Activated CD4-positive, CD25-positive, alpha-beta regulatory T cell (primary cell): ENCODE data around the gene RAB27A.
"Not testable (repeated sequence)": the region's sequence is repeated elsewhere in the genome, so short reads cannot be mapped to it uniquely, and the experiment has no call there.

Experiments used
- DNase-seq, 4 experiments: peaks; one replicate each; lab custom pipeline; 2025; lab: John Stamatoyannopoulos, UW

RAB27A gene

DNA sequence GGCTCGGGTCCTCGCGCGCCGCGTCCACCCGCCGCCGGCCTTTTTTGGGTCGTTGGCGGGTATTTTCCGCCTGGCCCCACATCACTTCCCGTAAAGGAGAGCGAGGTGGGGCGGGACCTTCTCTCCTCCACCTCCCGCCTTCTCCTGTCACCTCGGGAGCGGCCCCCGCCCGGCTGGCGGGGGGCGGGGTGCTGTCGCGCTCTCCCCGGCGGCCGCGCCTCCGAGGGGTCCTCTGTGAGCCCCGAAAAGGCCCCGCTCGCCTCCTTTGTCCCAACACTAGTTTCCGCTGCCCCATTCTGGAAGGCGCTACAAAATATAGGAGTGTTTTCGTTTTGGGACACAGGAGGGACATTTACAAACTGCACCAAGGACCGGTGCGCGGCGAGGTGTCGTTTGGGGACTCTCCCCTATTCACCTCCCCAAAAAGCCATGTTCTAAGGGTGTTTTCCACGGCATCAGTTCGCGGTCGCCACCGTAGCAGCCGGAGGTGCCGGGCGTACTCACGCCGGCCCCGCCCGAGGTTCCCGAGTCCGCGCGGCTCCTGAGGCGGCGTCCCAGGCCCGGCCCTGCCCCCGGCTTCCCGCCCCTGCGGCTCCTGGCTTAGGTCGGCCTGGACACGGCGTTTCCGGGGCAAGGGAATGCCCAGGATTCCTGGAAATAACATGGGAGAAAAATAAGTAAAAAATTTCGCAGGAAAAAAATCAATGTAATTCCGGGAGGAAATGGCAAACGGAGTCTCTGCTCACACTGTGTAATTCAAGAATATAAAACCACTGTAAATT is at the start of gene RAB27A:
TSS of gene RAB27A (minus strand) at position 68 of the 782 bp plus-strand sequence. CDS start 54,879 bp downstream, outside the sequence.
- peak; percentile 27 to 48 (median 47) for DNase-seq

DNA sequence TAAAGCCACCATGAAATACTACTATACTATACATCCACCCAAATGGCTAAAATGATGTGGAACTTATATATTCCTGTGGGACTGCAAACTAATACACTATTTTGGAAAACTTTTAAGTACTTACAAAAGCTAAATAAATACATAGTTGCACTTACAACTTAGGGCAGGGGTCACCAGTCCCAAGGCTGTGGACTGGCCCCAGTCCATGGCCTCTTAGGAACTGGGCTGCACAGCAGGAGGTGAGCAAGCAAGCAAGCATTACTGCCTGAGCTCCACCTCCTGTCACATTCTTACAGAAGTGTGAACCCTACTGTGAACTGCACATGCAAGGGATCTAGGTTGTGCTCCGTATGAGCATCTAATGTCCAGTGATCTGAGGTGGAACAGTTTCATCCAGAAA is 47.5 kb upstream of the RAB27A start:
- no peak for DNase-seq

DNA sequence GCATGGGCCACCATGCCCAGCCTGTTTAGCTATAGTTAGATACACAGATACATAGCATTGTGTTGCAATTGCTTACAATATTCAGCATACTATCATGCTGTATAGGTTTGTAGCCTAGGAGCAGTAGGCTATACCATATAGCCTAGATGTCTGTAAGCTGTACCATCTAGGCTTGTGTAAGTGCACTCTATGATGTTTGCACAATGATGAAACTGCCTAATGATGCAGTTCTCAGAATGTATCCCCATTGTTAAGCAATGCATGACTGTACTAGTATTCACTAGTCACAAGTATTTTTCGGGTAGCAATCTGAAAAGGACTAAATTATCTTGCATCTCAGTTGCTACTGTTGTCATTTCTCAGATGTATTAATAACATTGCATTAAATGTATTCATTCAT is 45.4 kb upstream of the RAB27A start:
- no peak for DNase-seq

DNA sequence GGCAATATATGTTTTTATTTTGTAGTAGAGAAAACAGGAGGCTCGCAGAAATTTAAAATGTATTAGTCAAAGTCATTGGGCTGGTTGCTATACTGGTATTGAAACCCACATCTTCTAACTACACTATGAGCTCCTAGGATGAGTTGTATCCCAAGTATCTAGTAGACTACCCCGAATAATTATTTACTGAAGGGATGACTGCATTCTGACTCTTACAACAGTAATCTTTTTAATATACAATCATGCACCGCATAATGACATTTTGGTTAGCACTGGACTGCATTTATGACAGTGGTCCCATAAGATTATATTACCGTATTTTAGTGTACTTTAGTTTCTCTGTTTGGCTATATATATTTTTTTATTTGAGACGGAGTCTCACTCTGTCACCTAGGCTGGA is 44.8 kb upstream of the RAB27A start:
- DNase-seq, result no peak

DNA sequence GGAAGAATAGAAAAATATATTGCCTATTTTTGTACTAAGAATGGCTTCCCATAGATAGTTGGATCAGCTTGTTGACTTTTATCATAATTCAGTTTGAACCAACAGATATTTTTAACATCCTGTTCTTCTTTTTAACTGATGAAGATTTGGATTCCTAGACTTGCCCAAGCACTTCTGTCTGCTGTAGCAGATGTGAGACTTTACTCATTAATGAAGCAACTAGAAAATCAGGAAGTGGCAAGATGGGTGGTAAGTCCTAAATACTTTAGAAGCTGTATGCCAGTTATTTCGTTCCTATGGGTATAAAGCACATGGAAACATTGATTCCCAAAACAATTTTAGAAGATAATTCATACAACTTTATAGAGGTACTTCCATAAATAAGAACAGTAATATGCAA is 37.8 kb upstream of the RAB27A start:
- DNase-seq, result no peak

DNA sequence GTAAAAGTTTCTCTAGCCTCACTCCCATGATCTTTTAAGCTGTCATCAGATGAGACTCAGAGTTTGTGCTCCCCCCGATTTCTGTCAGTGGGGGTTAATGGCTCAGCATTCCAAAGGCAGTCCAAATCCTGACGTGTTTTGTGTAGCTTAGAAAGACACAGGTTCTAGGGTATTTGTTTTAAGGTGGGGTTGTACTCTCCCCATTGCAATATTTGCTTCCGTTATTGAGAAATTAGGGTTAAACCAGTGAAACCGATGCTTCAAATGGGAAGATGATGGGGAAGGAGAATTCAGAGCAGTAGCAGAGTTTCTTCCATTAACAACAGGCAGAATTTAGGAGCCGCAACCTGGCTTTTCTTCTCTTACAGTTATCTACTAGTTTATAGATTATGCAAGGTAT is 32.9 kb upstream of the RAB27A start:
- DNase-seq, result no peak

DNA sequence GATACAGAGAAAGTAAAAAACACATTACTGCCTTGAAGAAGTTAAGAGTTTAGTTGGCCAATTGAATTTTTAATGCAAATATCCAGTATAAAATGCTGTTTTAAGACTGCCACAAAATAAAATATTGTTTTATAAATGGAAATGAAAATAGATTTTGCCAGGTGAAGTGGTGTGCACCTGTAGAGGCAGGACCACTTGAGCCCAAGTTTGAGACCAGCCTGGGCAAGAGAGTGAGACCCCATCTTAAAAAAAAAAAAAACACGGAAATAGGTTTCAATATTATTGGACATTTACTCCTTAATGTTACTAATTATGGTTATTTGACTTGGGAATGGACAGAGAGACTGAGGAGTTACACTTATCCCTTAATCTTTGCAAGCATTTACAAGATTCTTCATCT is 31.4 kb upstream of the RAB27A start:
- DNase-seq, result no peak

DNA sequence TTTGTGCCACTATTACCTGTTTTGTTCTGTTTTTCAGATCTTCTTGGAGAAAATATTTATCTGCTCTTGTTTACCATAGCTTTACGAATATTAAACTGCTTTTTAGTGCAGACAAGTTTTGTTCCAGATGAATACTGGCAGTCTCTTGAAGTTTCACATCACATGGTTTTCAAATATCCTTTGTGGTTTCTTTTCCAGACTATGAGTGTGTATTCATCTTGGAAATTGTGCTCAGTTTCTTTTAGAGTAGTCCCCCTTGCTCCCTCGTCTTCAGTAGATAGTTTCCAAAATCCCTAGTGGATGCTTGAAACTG is 30.6 kb upstream of the RAB27A start:
- no peak for DNase-seq

DNA sequence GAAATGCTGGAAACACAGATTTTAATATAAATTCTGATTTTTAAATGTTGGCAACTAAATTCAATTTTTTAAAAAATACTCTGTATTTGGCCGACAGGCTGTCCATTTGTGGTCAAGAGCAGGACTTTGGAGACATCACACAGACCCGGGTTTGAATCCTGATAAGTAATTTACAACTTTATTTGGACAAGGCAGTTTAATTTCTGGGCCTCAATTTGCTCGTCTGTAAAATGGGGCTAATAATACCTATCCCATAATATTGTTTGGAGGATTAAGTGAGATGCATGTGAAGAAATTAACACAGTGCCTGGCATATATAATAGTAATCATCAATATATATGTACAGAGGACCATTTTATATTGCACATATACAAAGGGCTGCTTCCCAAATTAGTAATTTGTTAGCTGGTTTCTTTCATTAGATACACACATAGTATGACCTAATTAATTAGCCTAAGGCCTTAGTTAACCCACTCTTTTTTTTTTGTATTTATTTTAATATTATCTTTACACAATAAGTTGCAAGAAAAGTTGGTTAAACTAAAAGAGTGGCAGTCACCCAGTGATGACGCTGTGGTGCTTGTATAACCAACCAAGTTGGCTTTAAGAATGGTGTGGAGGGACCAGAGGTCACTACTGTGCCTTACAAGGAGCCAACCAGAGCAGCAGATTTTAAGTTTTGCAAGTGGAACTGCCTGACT is 30.1 kb upstream of the RAB27A start:
- DNase-seq, result no peak

DNA sequence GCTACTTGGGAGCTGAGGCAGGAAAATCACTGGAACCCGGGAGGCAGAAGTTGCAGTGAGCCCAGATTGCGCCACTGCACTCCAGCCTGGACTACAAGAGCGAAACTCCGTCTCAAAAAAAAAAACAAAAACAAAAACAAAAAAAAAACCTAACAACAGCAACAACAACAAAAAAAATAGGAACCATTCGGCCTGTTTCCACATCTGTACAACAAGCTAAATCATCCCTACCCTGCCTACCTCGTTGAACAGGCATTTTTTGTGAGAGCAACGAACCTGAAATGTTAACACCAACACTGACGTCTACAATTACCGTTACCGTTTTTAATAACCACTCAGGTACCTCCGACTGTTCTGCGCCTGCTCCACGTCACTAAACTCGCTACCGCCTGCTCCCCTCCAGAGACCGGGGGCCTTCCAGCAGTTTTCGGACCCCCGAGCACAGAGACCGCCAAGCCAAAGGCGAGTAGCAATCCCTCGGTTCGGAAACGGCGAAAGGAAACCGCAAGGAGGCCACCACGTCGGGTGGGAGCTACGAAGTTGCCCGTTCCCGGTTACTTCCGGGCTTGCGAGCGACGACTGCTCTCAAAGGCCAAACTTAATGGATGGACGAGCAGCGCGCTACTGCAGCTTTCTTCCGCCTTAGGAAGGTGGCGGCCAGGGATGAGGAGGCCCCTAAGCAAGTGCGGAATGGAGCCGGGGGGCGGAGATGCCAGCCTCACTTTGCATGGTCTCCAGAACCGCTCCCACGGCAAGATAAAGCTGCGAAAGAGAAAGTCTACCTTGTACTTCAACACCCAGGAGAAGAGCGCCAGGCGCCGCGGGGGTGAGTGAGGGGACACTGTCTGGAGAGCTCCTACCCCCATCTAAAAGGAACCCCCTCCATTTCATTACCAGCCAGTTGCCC is 29.2 kb upstream of the RAB27A start, which contains the start of the genes PIGB and PIGBOS1:
TSS of gene PIGB (plus strand) at position 635 of the 907 bp plus-strand sequence. CDS start at position 664, 29 bp downstream.
TSS of gene PIGBOS1 (minus strand) at position 536 of the 907 bp plus-strand sequence. CDS start 1,331 bp downstream, outside the sequence.
- DNase-seq, result peak; percentile 54 to 65 (median 56)

DNA sequence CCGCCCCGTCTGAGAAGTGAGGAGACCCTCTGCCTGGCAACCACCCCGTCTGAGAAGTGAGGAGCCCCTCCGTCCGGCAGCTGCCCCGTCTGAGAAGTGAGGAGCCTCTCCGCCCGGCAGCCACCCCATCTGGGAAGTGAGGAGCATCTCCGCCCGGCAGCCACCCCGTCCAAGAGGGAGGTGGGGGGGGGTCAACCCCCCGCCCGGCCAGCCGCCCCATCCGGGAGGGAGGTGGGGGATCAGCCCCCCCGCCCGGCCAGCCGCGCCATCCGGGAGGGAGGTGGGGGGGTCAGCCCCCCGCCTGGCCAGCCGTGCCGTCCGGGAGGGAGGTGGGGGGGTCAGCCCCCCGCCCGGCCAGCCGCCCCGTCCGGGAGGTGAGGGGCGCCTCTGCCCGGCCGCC is 13.2 kb upstream of the RAB27A start:
- not testable (repeated sequence) for DNase-seq

DNA sequence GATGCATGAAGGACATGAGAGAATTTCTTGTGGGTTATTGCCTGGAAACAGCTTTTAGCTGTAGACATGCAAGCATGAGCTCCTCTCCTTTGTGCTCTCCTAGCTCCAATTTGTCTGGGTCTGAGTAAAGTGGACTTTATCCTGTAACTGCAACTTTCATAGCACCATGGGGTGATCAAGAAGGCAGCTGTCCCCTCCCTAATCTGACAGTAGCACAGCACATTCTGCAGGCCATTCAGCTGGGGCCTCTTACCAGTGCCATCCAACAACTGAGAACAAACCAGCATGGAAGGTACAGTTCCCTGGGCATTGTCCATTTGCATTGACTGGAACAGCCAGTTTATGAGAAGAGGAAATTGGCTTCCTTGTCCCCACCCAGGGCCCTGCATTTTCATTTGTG is 7.7 kb upstream of the RAB27A start:
- no peak for DNase-seq

DNA sequence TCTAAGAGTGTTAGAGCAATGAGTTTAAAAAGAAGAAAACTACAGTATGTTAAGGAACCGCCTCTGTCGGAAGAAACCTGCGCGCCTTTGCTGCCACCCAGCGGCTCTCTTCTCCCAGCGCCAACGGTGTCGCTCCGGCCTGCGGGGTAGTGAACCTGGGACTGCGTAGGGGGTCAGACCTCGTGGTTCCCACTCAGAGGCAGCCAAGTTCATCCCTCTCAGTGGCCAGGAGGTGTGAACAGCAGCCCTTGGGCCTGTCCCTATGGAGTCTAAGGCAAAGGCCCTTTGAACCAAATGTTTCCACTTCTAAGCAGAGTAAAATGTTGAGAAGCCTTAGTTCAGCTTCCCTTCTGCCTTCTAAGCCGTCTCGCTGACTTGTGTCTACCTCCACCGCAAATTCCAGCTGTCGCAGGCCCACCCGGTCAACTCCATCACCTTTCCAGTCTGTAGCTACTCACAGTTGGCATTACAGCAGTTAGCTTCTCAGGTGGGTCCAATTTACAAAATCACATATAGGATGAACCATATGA is 980 bp upstream of the RAB27A start:
- peak; percentile 62 to 74 (median 70) for DNase-seq

DNA sequence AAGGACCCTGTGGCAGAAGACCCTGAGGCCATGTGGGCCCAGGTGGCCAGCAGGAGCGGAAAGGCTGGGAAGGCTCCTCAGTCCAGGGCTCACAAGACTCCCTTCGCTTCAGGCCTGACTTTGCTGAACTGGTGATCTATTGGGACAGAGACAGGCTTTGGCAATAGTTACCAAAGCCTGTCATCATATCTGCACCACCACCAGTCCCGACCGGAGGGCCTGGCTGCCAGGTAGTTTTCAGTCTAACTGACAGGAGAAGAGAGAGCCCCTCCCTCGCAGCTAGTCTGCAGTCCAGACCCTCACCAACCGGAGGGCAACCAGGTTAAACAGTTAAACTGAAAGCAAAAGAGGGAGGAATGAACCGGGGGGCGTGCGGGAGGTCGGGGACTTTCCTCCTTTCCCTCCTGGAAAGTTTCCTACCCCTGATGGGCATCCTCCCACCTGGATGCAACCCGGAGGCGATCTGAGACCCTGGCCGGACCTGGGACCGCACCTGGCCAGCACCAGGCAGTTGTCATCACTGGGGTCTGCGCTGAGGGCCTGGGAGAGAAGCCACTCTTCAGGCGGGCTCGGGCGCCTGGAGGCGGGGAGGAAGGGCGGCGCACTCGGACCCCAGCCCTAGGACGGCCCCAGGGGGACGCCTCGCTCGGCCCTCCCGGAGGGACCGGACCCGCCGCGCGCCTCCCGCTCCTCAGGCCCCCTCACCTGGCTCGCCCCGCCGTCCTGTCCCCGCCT is 435 bp downstream of the RAB27A start:
- peak in 1 of 4 experiments; percentile 7 for DNase-seq

DNA sequence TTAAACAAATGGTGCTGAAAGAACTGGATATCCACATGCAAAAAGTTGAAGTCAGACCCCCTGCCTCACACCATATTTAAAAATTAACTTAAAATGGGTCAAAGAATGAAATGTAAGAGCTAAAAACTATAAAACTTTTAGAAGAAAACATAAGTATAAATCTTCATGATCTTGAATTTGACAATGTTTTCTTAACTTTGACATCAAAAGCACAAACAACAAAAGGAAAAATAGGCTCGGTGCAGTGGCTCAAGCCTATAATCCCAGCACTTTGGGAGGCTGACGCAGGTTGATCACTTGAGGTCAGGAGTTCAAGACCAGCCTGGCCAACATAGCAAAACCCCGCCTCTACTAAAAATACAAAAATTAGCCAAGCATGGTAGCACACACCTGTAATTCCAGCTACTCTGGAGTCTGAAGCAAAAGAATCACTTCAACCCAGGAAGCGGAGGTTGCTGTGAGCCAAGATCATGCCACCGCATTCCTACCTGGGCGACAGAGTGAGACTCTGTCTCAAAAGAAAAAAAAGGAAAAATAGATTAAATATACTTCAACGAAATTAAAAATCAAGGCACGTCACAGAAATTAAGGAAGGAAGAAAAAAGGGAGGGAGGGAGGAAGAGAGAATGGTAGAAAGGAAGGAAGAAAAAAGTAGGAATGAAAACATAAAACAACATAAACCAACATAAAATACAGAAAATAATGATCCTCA is 1.5 kb downstream of the RAB27A start:
- DNase-seq, result no peak

DNA sequence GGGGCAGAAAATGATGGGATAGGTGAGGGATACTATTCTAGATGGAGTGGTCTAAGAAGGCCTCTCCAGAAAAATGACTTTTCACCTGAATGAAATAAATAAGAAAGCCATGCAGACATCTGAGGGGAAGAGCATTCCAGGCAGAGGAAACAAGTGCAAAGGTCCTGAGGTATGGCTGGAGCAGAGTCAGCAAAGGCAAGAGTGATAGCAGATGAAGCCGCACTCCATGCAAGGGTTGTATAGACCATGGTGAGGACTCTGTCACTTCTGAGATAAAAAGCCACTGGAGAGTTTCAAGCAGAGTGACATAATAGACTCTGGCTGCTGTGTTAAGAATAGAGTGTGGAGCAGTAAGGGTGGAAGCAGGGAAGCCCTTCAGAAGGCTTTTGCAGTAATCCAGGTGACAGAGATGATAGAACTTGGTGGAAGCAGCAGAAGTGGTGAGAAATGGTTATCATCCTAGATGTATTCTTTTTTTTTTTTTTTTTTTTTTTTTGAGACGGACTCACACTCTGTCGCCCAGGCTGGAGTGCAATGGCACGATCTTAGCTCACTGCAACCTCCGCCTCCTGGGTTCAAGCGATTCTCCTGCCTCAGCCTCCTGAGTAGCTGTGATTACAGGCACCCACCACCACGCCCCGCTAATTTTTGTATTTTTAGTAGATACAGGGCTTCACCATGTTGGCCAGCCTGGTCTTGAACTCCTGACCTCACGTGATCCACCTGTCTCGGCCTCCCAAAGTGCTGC is 3.0 kb downstream of the RAB27A start:
- DNase-seq, result not testable (repeated sequence)

DNA sequence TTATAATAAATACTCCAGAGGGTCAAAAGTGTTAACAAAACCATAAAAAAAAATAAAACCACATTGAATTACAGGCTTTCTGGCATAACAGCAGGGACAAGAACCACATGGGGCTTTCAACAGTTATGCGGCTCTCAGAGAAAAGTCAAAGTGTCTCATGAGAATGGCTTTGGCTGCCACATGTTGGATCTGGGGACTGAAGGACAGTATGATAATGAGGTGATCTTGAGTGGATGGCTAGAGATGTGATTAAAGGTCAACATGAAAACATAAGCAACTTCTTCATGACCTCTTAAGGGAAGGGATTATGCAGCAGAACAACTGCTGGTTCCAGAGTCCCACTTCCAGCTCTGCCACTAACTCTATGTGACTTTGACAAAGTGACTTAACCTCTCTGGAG is 5.2 kb downstream of the RAB27A start:
- DNase-seq, result no peak

DNA sequence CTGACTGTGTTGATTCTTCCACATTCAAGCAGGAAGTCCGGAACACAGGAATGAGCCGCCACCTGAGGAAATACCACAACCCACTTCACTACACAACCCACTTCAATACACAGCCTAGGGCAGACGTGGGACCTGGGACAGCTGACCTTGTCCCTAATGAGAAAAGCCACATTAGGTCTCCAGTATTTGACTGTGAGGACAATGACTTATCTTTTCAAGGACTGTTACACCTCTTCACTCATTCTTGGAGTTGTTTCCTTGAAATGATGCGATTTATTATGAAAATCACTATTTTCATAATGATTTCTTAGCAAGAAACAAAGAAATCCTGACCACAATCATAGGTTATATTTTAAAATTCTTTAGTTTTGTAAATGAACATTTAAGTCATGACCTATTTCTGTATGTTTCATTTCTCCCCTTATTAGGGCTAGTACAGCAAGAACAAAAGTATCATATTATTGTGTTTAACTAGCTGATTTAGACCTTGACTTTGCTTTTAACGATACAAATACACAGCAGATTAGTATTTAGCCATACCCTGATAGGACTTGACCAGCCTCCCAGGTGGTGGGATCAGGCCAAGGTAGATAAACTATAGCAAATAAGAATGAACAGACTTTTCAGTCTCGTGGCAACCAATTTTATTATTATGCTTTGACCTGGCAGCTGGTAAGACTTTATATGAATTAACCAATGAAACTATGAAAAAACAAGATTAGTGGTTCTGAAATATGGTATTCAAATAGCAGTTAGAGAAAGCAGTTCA is 6.0 kb downstream of the RAB27A start:
- no peak for DNase-seq

DNA sequence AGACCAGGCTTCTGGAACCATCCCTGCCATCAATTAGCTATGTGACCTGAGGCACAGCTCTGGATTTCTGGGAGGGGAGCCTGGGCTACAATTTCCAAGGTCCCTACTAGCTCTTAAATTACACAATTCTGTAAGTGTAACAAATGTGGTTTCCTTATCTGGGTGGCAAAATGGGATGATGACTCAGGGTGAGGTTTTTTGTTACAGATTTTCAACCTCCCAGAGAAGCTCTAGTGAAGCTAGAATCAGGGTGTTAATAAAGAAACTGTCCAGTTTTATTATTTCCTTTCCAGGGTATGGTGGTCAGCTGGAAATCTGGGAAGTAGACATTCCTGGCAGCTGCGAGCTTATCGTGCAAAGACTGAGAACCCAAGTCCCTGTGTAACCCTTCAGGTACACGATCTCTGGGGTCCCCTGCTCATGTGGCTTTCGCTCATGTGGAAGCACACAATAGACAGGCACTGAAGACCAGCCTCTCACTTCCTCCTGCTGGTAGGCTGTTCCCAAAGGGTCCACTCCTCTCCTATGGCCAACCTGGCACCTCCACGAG is 7.3 kb downstream of the RAB27A start:
- DNase-seq, result no peak
